ENCODE measurements around the gene PLEKHM3. TPM values are rescaled to one million over a fixed set of nuclear protein-coding genes. Genes with fewer than 3 reads are reported as not detected.

The PLEKHM3 gene
- total RNA-seq, 1 experiment from 2014 or later: 8.4 TPM

DNA sequence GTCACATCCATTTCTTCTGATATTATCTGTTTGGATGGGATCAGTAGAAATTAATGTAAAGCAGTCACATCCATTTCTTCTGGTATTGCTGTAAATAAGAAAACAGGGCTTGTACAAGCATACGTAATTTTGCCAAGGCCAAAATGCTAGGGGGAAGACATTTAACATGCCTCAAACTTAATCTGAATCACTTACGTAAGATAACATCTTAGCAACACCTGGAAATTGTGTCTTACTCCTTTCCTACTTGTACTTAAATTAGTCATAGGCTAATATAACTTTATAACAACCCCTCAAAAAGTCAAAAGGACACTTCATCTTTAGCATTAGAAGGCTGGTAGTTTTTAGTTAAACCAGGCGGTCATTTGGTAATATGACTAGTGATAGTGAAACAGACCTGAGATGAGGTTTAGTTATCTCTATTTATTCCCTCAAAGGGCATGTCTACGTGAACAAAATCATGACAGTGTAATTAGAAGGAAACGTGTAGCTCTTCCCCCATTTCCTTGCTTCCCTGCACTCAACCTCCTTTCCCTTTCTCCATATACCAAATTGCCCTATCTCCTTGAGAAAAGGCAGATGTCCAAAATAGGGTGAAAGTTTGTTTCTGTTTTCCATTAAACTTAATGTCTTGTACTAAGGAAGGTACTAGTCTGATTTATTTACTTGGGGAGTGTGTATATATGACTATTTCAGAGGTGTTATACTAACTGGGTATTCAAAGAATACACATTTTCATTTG is 156.3 kb downstream of the PLEKHM3 start:
- Histone ChIP-seq H3K9me2 (ENCODE audit: insufficient read depth) (no peaks in the 10 kb centered on the region), H3F3A (ENCODE audit: insufficient read depth, low read depth) (no peaks in the 10 kb centered on the region), H4K20me1 (ENCODE audit: insufficient read depth) (no peaks in the 10 kb centered on the region), H3K79me2 (ENCODE audit: low read depth) (no peaks in the 10 kb centered on the region), H3K4me1 (replicated peaks; ENCODE audit: insufficient read depth) (peaks cover 24% of the 10 kb centered on the region), H3K27ac (peak overlapping the region; percentile 57; the same call in 1 of the 2 replicates), H2AFZ (no peak overlapping the region), H3K9me3 (ENCODE audit: insufficient read depth, low read depth) (no peaks in the 10 kb centered on the region), H3K27me3 (ENCODE audit: insufficient read depth, low read depth) (no peaks in the 10 kb centered on the region), H3K4me3 (no peak overlapping the region), H3K36me3 (ENCODE audit: low read depth) (no peaks in the 10 kb centered on the region), H3K4me2 (no peak overlapping the region)
- CTCF ChIA-PET: interaction anchor here (0.8 to 1.0 kb wide), 2 partner anchors 16 to 20 kb away, joined by 3 to 19 read pairs; no protein-coding TSS in a partner anchor
- no TSS peak for BruUV-seq (replicated peaks)
- TF ChIP-seq, protein P1, sequence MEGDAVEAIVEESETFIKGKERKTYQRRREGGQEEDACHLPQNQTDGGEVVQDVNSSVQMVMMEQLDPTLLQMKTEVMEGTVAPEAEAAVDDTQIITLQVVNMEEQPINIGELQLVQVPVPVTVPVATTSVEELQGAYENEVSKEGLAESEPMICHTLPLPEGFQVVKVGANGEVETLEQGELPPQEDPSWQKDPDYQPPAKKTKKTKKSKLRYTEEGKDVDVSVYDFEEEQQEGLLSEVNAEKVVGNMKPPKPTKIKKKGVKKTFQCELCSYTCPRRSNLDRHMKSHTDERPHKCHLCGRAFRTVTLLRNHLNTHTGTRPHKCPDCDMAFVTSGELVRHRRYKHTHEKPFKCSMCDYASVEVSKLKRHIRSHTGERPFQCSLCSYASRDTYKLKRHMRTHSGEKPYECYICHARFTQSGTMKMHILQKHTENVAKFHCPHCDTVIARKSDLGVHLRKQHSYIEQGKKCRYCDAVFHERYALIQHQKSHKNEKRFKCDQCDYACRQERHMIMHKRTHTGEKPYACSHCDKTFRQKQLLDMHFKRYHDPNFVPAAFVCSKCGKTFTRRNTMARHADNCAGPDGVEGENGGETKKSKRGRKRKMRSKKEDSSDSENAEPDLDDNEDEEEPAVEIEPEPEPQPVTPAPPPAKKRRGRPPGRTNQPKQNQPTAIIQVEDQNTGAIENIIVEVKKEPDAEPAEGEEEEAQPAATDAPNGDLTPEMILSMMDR (conservative IDR thresholded peaks at IDR 0.05): no peak
- TF ChIP-seq EZH2 (IDR thresholded peaks at IDR 0.05; ENCODE audit: low read depth): no peak
- no peak for DNase-seq
- intact Hi-C loops (cut with micrococcal nuclease; ENCODE audit: unreplicated experiment): no loop called here
- POLR2A ChIA-PET (ENCODE audit: unreplicated experiment): no interaction called here

DNA sequence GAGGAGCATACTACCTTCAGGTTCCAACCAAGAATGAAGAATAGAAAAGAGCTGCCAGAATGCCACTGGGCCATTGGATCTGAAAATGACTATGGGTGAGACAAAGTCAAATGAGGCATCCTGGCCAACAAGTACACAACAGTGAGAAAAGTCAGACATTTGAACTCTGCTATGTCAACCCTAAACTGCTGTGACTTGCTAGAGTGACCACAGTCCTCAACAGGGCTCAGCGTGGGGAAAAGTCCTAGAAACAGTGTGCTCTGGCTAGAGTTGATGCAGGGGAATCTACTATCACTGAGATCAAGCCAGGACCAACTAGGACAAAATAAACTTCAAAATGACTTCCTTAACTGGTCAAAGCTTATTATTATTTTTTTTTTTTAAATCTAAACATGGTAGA is 157.4 kb downstream of the PLEKHM3 start:
- no peaks in the 10 kb centered on the region for H3K9me2 ChIP-seq (ENCODE audit: insufficient read depth)
- no peaks in the 10 kb centered on the region for H3K27me3 ChIP-seq (ENCODE audit: insufficient read depth, low read depth)
- H3K4me2 ChIP-seq: no peak overlapping the region
- H2AFZ ChIP-seq: no peak overlapping the region
- peaks cover 24% of the 10 kb centered on the region for H3K4me1 ChIP-seq (replicated peaks; ENCODE audit: insufficient read depth)
- BruUV-seq (replicated peaks): no TSS peak
- no peaks in the 10 kb centered on the region for H3K9me3 ChIP-seq (ENCODE audit: insufficient read depth, low read depth)
- no peaks in the 10 kb centered on the region for H4K20me1 ChIP-seq (ENCODE audit: insufficient read depth)
- no peaks in the 10 kb centered on the region for H3F3A ChIP-seq (ENCODE audit: insufficient read depth, low read depth)
- no peak overlapping the region for H3K27ac ChIP-seq
- TF ChIP-seq, protein P1 (conservative IDR thresholded peaks at IDR 0.05): no peak
- no peak for TF ChIP-seq EZH2 (IDR thresholded peaks at IDR 0.05; ENCODE audit: low read depth)
- no peak overlapping the region for H3K4me3 ChIP-seq
- no peak for DNase-seq
- intact Hi-C loops (cut with micrococcal nuclease; ENCODE audit: unreplicated experiment): no loop called here
- ChIA-PET CTCF (interaction anchor here (0.6 kb wide), 1 partner anchor 233 kb away, joined by 3 read pairs; no protein-coding TSS in a partner anchor), POLR2A (ENCODE audit: unreplicated experiment) (no interaction called here)
- no peaks in the 10 kb centered on the region for H3K36me3 ChIP-seq (ENCODE audit: low read depth)
- no peaks in the 10 kb centered on the region for H3K79me2 ChIP-seq (ENCODE audit: low read depth)

DNA sequence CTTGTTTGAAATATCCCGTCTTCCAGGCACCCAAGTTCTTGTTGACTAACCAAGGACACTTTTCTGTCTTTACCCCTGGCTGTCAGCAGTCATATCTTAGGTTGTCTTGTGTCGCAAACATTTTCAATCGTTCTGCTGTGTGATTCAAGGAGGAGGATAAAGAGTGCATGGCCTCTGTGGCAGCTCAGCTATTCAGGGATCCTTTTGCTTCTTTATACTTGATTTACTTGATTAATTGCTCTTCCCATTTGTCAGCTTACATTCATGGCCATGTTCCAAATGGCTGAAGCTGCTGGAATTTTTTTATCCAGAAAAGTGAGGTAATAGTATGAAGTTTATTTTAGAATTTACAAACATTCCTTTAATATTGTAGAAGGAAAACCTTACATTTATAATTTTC is 158.3 kb downstream of the PLEKHM3 start:
- Histone ChIP-seq H3K9me3 (ENCODE audit: insufficient read depth, low read depth) (no peaks in the 10 kb centered on the region), H3K79me2 (ENCODE audit: low read depth) (no peaks in the 10 kb centered on the region), H3K27me3 (ENCODE audit: insufficient read depth, low read depth) (no peaks in the 10 kb centered on the region), H2AFZ (no peak overlapping the region), H3K4me3 (no peak overlapping the region), H3K36me3 (ENCODE audit: low read depth) (no peaks in the 10 kb centered on the region), H3K27ac (no peak overlapping the region), H3F3A (ENCODE audit: insufficient read depth, low read depth) (no peaks in the 10 kb centered on the region), H3K4me1 (replicated peaks; ENCODE audit: insufficient read depth) (peaks cover 24% of the 10 kb centered on the region), H4K20me1 (ENCODE audit: insufficient read depth) (no peaks in the 10 kb centered on the region), H3K9me2 (ENCODE audit: insufficient read depth) (no peaks in the 10 kb centered on the region), H3K4me2 (no peak overlapping the region)
- POLR2A ChIA-PET (ENCODE audit: unreplicated experiment): no interaction called here
- no peak for TF ChIP-seq EZH2 (IDR thresholded peaks at IDR 0.05; ENCODE audit: low read depth)
- TF ChIP-seq, protein P1 (conservative IDR thresholded peaks at IDR 0.05): no peak
- intact Hi-C loops (cut with micrococcal nuclease; ENCODE audit: unreplicated experiment): no loop called here
- CTCF ChIA-PET: no interaction called here
- DNase-seq: no peak
- BruUV-seq (replicated peaks): no TSS peak
